GM19372 (cell line): ENCODE data around the gene GPR180.
"Not testable (repeated sequence)": the region's sequence is repeated elsewhere in the genome, so short reads cannot be mapped to it uniquely, and the experiment has no call there.

Source experiments
- ATAC-seq: cut with Tn5 transposase; IDR thresholded peaks from one replicate; pipeline ENCODE4 v1.9.1; 2021; ENCODE audit warnings: mild to moderate bottlenecking, low read depth, moderate library complexity; ENCODE audit not compliant: unreplicated experiment

Gene GPR180

GRCh38 chr13:94595950-94596574, 5.6 kb upstream of the GPR180 start, which contains the start of gene TGDS:
TGDS (minus strand) TSS chr13:94596152; CDS start chr13:94596136, 16 bp downstream.
- ATAC-seq, result peak; percentile 96

- ATAC-seq, result no peak
Observed at GRCh38 chr13:94596575-94596971, 5.1 kb upstream of the GPR180 start.

- ATAC-seq, result no peak
Observed at GRCh38 chr13:94598281-94598680, 3.4 kb upstream of the GPR180 start.

GRCh38 chr13:94599877-94600276, 1.8 kb upstream of the GPR180 start:
- no peak for ATAC-seq

GRCh38 chr13:94602467-94602866, 810 bp downstream of the GPR180 start:
- ATAC-seq, result no peak

GRCh38 chr13:94607056-94607455, 5.4 kb downstream of the GPR180 start:
- no peak for ATAC-seq

GRCh38 chr13:94607939-94608338, 6.3 kb downstream of the GPR180 start:
- no peak for ATAC-seq

GRCh38 chr13:94608586-94608985, 6.9 kb downstream of the GPR180 start:
- ATAC-seq, result no peak

- ATAC-seq, result no peak
Observed at GRCh38 chr13:94609196-94609595, 7.5 kb downstream of the GPR180 start.

- ATAC-seq, result no peak
Observed at GRCh38 chr13:94610475-94610874, 8.8 kb downstream of the GPR180 start.

GRCh38 chr13:94612050-94612449, 10.4 kb downstream of the GPR180 start:
- ATAC-seq, result no peak

- no peak for ATAC-seq
Observed at GRCh38 chr13:94613051-94613450, 11.4 kb downstream of the GPR180 start.

- peak; percentile 63 for ATAC-seq
Observed at GRCh38 chr13:94617389-94618000, 15.8 kb downstream of the GPR180 start.

- peak; percentile 85 for ATAC-seq
Observed at GRCh38 chr13:94620286-94620896, 18.7 kb downstream of the GPR180 start.

- ATAC-seq, result no peak
Observed at GRCh38 chr13:94622344-94622743, 20.7 kb downstream of the GPR180 start.

- no peak for ATAC-seq
Observed at GRCh38 chr13:94623316-94623715, 21.7 kb downstream of the GPR180 start.

- no peak for ATAC-seq
Observed at GRCh38 chr13:94630858-94631257, 29.2 kb downstream of the GPR180 start.

- no peak for ATAC-seq
Observed at GRCh38 chr13:94632226-94632980, 30.7 kb downstream of the GPR180 start.

- not testable (repeated sequence) for ATAC-seq
Observed at GRCh38 chr13:94636096-94636495, 34.4 kb downstream of the GPR180 start.

- ATAC-seq, result no peak
Observed at GRCh38 chr13:94636942-94637578, 35.4 kb downstream of the GPR180 start.

GRCh38 chr13:94637677-94638076, 36.0 kb downstream of the GPR180 start:
- not testable (repeated sequence) for ATAC-seq
